HEK293T (cell line): Measurements from ENCODE around the gene TREML4.

Experiments
- CTCF ChIA-PET: fragments of 350-600 bp; formaldehyde crosslinking; extraction: SDS; loops from one replicate; lab custom pipeline; 2021; ENCODE audit warnings: antibody characterized with exemption, inconsistent platforms; lab: Yijun Ruan, JAX
- POLR2A ChIA-PET: fragments of 350-600 bp; formaldehyde crosslinking; extraction: SDS; loops from one replicate; lab custom pipeline; 2020; ENCODE audit warnings: antibody characterized with exemption, inconsistent platforms; lab: Yijun Ruan, JAX
- DNase-seq: peaks from one replicate; pipeline ENCODE4 v3.0.0; 2012; ENCODE audit warnings: mixed read lengths; ENCODE audit errors: extremely low spot score
- ARNT ChIP-seq: fragments of 450-650 bp; IDR thresholded peaks from 2 replicates; pipeline ENCODE4 v1.6.1; 2017; ENCODE audit warnings: mild to moderate bottlenecking
- BHLHE40 ChIP-seq: fragments of 450-650 bp; IDR thresholded peaks from 2 replicates; pipeline ENCODE4 v1.6.1; 2016; ENCODE audit warnings: mild to moderate bottlenecking, moderate library complexity, borderline replicate concordance
- CTBP1 ChIP-seq: fragments of 450-650 bp; IDR thresholded peaks from 2 replicates; pipeline ENCODE4 v1.6.1; 2016; ENCODE audit warnings: borderline replicate concordance
- ELF4 ChIP-seq: fragments of 450-650 bp; IDR thresholded peaks from 2 replicates; pipeline ENCODE4 v1.6.1; 2017; ENCODE audit warnings: antibody characterized with exemption
- FOXA1 ChIP-seq: fragments of 450-650 bp; IDR thresholded peaks from 2 replicates; pipeline ENCODE4 v1.6.1; 2016; ENCODE audit warnings: mild to moderate bottlenecking
- FOXK2 ChIP-seq: fragments of 450-650 bp; IDR thresholded peaks from 2 replicates; pipeline ENCODE4 v1.6.1; 2016; ENCODE audit warnings: mild to moderate bottlenecking
- FOXM1 ChIP-seq: fragments of 450-650 bp; IDR thresholded peaks from 2 replicates; pipeline ENCODE4 v1.6.1; 2017; ENCODE audit warnings: mild to moderate bottlenecking, borderline replicate concordance
- HDGF ChIP-seq: fragments of 450-650 bp; IDR thresholded peaks from 2 replicates; pipeline ENCODE4 v1.6.1; 2017; ENCODE audit warnings: antibody characterized with exemption, borderline replicate concordance
- L3MBTL2 ChIP-seq: fragments of 450-650 bp; conservative IDR thresholded peaks from 2 replicates; pipeline ENCODE4 v1.6.1; 2016; ENCODE audit warnings: mild to moderate bottlenecking
- LEF1 ChIP-seq: fragments of 450-650 bp; IDR thresholded peaks from 2 replicates; pipeline ENCODE4 v1.6.1; 2017; ENCODE audit warnings: mild to moderate bottlenecking, borderline replicate concordance
- NFRKB ChIP-seq: fragments of 450-650 bp; IDR thresholded peaks from 2 replicates; pipeline ENCODE4 v1.6.1; 2016; ENCODE audit warnings: mild to moderate bottlenecking, moderate library complexity
- SP1 ChIP-seq: fragments of 450-650 bp; IDR thresholded peaks from 2 replicates; pipeline ENCODE4 v1.6.1; 2017
- SUZ12 ChIP-seq: fragments of 450-650 bp; IDR thresholded peaks from 2 replicates; pipeline ENCODE4 v1.6.1; 2016; ENCODE audit warnings: mild to moderate bottlenecking
- TARDBP ChIP-seq: fragments of 450-650 bp; IDR thresholded peaks from 2 replicates; pipeline ENCODE4 v1.6.1; 2016
- ZNF384 ChIP-seq: fragments of 450-650 bp; IDR thresholded peaks from 2 replicates; pipeline ENCODE4 v1.6.1; 2016
- TF ChIP-seq, protein P1 (sequence below): fragments of 450-650 bp; IDR thresholded peaks from 2 replicates; pipeline ENCODE4 v1.6.1; 2016

TREML4 gene

DNA sequence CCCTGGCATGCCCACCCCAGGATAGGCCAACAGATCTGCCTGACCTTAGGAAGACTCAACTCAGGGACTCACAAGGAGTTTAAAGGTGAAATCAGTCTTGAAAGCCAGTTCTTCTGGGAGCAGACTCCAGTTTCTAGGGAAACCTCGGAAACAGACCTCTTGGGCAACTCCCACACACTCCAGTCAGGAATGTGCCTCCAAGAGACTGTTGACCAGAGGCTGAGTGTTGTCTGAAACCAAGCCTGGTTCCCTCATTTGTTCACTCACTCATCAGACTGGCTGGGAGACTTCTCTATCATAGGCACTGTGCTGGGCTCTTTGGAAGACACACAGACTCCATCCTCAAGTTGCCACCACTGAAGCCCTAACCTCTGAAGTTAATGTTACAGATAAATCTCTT, 56.6 kb downstream of the TREML4 start:
- CTCF ChIA-PET = no interaction called here
- TF ChIP-seq FOXA1 (no peak), NFRKB (no peak), TARDBP (no peak), BHLHE40 (no peak), SP1 (no peak), FOXM1 (no peak), LEF1 (no peak), SUZ12 (no peak), CTBP1 (no peak), L3MBTL2 (no peak), ARNT (no peak), FOXK2 (no peak), ZNF384 (no peak), HDGF (no peak), ELF4 (no peak)
- TF ChIP-seq, protein P1, sequence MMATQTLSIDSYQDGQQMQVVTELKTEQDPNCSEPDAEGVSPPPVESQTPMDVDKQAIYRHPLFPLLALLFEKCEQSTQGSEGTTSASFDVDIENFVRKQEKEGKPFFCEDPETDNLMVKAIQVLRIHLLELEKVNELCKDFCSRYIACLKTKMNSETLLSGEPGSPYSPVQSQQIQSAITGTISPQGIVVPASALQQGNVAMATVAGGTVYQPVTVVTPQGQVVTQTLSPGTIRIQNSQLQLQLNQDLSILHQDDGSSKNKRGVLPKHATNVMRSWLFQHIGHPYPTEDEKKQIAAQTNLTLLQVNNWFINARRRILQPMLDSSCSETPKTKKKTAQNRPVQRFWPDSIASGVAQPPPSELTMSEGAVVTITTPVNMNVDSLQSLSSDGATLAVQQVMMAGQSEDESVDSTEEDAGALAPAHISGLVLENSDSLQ = no peak
- no peak for DNase-seq
- POLR2A ChIA-PET = no interaction called here

DNA sequence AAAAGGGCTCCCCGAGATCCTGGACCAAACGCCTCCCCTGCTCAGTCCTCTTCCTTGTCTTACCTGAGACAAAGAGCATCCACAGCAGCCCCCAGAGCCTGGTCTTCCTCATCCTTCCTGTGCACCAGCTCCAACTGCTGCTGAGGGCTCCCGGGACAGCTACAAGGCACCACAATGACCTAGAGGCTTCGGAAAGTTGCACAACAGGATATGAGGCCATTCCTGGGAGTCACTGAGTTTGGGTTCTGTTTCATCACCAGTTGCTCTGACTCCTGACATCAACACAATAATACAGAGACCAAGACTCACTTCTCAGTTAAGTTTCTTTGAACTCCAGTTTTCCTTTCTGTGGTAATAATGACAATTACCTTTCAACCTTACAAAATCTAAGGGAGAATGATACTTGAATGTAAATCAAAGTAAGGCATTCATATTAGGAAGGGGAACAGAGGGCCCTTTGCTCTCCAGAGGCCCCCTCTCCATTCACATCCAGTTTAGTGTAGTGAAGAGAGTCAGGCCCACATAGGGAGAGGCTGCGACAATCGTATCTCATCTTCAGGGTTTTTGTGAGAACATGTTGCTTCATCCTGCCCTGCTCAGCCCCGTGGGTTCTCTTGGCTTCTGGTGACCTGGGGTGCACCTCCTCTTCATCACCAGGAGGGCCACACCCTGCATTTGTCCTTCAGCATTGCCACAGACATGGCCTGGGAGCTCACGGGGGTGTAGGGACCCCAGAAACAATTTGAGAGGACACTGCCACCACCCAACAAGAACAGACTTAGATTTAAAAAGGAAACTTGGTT, 58.6 kb downstream of the TREML4 start, which contains the start of gene TREM1:
Gene TREM1 (minus strand): TSS at position 139 of the 803 bp plus-strand sequence. CDS start 27 bp downstream, at position 112.
- ChIA-PET CTCF (no interaction called here), POLR2A (no interaction called here)
- no peak for DNase-seq
- TF ChIP-seq SP1 (no peak), ARNT (no peak), LEF1 (no peak), HDGF (no peak), ZNF384 (no peak), FOXA1 (no peak), BHLHE40 (no peak), SUZ12 (no peak)
- TF ChIP-seq, protein P1 = no peak

- POLR2A ChIA-PET = no interaction called here
- CTCF ChIA-PET = interaction anchor here (0.6 kb wide), 1 partner anchor 478 kb away, joined by 3 read pairs; no protein-coding TSS in a partner anchor
- DNase-seq = no peak
- TF ChIP-seq HDGF = no peak
- no peak for TF ChIP-seq L3MBTL2
- no peak for TF ChIP-seq SUZ12
- TF ChIP-seq CTBP1 = no peak
- TF ChIP-seq ARNT = no peak
- no peak for TF ChIP-seq LEF1
- no peak for TF ChIP-seq BHLHE40
- TF ChIP-seq ELF4 = no peak
Measured at GRCh38 chr6:41288030-41288753, 60.0 kb downstream of the TREML4 start.
